NCI-H446 (cell line): ENCODE results near the gene DNAJC1.
"Not testable (repeated sequence)": the region's sequence is repeated elsewhere in the genome, so short reads cannot be mapped to it uniquely, and the experiment has no call there.

ENCODE experiments used
- DNase-seq, 2 experiments: peaks; one replicate each; lab custom pipeline; 2025; lab: John Stamatoyannopoulos, UW

The DNAJC1 gene

DNA sequence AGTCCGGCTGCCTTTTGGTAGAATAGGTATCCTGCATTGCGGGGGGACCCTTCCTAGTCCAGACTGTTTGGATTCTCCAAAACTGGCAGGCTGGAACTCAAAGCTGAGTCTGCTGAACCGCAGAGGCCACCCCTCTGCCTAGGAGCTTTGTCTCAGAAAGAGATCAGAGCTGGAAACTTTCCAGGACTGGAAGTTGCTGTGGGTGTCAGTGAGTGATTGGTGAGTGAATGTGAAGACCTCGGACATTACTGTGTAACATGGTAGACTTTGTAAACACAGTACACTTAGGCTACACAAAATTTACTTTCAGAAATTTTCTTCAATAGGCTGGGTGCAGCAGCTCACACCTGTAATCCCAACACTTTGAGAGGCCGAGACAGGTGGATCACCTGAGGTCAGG lies 103.8 kb downstream of the DNAJC1 start:
- no peak for DNase-seq

DNA sequence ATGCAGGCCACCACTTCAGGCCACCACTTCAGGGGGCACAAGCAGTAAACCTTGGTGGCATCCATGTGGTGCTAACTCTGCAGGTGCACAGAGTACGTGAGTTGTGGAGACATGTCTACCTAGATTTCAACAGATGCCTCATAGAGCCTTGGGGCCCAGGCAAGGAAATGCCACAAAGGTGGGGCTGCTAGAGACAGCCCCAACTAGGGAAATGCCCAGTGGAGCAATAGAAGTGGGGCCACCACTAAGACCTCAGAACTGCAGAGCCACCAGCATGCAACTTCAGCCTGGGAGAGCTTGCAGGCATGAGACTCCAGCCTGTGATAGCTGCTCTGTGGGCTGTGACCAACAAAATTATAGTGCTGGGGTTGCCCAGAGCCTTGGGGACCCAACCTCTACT lies 107.6 kb downstream of the DNAJC1 start:
- no peak for DNase-seq

DNA sequence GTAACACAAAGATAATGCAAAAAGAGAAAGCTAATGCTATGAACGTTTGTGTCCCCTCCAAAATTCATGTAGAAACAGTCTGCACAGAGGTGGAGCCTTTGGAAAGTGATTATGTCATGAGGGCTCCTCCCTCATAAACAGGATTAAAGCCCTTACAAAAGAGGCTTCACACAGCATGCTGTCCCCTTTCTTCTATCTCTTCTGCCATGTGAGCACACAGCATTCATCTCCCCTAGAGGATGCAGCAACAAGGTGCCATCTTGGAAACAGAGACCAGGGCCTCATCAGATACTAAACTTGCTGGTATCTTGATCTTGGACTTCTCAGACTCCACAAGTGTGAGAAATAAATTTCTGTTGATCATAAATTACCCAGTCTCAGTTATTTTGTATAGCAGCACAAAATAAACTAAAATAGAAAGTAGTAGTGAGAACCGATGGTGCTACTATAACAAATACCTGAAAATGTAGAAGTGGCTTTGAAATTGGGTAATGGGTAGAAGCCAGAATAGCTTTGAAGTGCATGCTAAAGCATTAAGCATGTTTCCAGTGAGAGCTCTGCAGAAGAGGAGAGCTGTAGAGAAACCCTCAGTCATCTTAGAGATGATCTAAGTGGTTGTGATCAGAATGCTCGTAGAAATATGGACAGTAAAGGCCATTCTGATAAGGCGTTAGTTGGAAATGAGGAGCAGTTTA lies 108.7 kb downstream of the DNAJC1 start:
- no peak for DNase-seq

DNA sequence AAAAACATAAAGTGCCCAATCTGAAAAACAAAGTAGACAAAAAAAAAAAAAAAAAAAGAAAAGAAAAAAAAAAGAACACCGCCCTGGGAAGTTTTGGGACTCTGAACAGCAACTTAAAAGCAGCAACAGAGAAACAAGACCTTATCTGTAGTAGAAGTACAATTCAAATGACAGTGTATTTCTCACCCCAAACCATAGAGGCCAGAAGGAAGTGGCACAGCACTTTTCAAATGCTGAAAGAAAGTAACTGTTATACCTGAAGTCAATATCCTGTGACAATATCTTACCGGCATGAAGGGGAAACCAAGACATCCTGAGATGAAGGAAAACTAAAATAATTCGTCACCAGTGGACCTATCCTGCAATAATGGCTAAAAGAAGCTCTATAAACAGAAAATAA lies 112.1 kb downstream of the DNAJC1 start:
- no peak for DNase-seq

DNA sequence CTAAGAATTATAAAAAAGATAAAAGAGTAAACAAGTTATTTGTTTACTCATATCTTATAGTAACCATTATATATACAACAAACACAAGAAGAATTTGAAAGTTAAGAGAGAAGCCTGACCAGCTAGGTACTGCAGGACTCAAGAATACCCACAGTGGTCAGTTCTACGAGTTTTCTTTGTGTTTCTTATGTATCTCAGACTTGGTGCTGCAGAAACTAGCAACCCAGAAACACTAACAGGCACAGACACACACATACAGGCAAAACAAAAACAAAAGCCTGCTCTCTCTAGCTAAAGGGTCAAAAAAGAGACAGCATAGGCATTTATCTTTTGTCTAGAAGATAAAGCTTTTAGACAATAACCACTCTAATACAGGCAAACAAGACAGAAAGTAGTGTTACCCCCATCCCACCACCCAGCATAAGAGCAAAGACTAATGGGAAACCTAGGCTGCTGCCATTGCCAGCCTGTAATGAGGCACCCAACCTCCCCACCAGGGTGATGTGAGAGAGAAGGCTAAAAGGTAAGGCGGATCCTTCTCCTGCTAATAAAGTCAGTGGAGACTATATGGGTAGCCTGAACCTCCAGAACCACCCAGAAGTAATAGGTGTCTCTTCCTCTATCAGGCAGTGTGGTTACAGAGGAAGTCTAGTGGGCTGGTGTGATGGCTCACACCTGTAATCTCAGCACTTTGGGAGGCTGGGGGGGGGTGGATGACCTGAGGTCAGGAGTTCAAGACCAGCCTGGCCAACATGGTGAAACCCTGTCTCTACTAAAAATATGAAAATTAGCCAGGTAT lies 113.9 kb downstream of the DNAJC1 start:
- DNase-seq = no peak

DNA sequence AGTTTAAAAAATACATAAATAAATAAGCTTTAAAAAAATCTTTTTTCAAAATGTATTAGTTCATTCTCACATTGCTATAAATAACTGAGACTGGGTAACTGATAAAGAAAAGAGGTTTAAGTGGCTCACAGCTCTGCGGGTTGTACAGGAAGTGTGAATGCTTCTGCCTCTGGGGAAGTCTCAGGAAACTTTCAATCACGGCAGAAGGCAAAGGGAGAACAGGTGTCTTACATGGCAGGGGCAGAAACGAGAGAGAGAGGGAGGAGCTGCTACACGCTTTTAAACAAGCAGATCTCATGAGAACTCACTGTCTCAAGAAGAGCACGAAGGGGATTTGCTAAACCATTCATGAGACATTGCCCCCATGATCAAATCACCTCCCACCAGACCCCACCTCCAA lies 114.6 kb downstream of the DNAJC1 start:
- DNase-seq = no peak

DNA sequence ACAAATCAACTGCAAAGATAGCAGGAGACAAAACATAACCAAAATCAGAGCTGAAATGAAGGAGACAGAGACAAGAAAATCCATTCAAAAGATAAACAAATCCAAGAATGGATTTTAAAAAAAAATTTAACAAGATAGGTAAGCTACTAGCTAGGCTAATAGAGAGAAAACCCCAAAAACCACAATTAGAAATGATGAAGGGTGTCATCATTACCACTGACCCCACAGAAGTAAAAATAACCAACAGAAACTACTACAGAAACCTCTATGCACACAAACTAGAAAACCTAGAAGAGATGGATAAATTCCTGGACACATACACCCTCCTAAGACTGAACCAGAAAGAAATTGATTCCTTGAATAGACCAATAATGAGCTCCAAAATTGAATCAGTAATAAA lies 117.6 kb downstream of the DNAJC1 start:
- DNase-seq = no peak

DNA sequence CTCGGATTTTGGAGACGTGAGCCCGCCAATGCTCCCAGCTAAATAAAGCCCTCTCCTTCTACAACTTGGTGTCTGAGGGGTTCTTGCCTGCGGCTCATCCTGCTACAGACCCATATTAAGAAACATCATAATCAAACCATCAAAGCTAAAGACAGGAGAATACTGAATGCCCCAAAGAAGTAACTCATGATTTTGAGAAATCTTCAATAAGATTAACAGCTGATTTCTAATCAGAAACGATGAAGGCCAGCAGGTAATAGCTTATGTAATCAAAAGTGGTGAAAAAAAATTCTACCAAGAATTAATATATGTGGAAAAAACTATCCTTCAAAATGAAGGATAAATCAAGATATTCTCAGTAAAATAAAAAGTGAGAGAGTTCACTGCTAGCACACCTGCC lies 130.3 kb downstream of the DNAJC1 start:
- no peak for DNase-seq

DNA sequence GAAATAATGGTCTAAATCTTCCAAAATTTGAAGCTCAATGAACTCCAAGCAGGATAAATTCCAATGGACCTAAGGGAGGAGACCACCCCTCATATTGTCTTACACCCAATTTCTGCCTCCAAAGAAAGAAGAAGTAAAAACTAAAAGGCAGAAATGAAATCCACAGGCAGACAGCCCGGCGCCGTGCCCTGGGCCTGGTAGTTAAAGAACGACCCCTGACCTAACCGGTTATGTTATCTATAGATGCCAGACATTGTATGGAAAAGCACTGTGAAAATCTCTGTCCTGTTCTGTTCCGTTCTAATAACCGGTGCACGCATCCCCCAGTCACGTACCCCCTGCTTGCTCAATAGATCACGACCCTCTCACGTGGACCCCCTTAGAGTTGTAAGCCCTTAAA lies 130.8 kb downstream of the DNAJC1 start:
- DNase-seq = not testable (repeated sequence)

DNA sequence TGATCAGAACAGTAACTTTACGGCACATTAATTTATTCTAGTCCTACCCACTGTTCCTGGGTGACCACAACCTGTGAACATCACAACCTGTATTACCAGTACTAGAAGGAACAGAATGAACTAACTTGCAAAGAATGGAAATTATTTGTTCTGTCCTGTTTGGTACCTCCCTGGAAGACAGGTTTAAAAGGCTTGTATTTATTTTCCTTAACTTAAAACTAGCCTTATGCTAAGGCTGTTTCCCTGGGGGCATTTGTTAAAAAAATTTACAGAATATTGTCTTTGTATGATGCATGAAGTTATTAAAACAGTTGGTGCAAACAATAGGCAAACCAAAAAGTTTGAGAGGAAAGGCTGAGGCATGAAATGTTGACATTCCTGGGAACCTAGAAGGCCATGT lies 132.7 kb downstream of the DNAJC1 start:
- DNase-seq = no peak

DNA sequence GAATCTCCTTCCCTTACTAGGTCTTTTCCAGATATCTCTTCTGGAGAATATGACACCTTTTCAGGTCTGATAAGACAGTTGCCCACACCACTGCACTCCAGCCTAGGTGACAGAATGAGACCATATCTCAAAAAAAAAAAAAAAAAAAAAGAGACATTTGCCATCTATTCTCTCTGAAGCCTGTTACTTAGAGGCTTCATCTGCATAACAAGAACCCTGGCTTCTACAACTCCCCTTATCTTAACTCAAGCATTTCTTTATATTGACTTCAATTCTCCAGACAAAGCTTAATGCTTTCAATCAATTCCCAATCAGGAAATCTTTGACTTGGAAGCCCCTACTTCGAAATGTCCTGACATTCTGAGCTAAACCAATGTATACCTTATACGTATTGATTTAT lies 134.4 kb downstream of the DNAJC1 start:
- DNase-seq = not testable (repeated sequence)

DNA sequence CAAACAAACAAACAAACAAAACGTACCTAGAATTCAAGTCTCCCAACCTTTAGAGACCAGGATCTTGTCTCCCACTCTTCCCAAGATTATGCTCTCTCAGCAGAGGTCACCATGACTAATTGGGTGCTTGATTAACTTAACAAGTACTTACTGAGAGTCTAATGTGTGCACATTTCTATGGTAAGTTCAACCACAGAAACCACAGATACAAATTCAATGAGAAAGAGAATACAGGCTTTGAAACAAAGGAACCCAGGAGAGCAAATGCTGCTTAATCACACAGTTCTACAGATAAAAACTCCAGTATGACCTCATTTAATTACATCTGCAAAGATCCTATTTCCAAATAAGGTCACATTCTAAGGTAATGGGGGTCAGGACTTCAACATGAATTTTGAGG lies 142.8 kb downstream of the DNAJC1 start:
- DNase-seq = no peak

DNA sequence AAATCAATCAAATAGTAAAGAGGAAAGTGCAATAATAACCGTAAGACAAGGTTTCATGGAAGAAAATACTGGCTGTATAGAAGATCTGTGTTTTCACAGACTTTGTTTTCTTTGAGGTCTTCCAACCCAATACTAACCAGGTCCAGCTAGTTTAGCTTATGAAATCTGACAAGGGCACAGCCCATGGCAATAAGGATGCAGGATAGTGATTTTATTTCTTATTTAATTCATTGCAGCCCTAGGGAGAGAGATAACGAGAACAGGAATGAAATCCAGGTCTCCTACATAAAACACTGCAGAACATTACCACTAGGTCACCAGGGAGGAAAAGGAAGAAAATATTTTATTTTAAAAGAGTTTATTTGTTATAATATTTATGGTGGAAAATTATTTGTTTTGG lies 145.1 kb downstream of the DNAJC1 start:
- DNase-seq = no peak

DNA sequence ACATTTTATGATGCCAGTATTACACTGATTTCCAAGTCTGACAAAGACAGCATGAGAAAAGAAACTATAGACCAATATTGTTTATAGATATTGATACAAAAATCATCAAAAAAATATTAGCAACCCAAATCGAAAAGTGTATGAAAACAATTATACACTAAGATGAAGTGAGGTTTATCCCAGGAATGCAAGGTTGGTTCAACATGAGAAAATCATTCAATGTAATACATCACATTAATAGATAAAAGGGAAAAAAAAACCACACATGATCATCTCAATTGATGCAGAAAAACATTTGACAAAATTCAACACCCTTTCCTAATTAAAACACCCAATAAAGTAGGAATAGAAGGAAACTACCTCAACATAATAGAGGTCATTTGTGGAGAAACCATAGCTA lies 153.9 kb downstream of the DNAJC1 start:
- DNase-seq = no peak

DNA sequence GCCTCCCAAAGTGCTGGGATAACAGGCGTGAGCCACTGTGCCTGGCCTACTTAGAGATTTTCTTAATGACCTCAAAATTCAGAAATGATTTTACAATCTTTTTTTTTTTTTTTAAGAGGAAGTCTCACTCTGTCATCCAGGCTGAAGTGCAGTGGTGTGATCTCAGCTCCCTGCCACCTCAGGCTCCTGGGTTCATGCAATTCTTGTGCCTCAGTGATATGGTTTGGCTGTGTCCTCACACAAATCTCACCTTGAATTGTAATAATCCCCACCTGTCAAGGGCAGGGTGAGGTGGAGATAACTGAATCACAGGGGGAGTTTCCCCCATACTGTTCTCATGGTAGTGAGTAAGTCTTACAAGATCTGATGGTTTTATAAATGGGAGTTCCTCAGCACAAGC lies 159.9 kb downstream of the DNAJC1 start:
- no peak for DNase-seq

DNA sequence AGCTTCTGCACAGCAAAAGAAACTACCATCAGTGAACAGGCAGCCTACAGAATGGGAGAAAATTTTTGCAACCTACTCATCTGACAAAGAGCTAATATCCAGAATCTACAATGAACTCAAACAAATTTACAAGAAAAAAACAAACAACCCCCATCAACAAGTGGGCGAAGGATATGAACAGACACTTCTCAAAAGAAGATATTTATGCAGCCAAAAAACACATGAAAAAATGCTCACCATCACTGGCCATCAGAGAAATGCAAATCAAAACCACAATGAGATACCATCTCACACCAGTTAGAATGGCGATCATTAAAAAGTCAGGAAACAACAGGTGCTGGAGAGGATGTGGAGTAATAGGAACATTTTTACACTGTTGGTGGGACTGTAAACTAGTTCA lies 162.3 kb downstream of the DNAJC1 start:
- not testable (repeated sequence) for DNase-seq

DNA sequence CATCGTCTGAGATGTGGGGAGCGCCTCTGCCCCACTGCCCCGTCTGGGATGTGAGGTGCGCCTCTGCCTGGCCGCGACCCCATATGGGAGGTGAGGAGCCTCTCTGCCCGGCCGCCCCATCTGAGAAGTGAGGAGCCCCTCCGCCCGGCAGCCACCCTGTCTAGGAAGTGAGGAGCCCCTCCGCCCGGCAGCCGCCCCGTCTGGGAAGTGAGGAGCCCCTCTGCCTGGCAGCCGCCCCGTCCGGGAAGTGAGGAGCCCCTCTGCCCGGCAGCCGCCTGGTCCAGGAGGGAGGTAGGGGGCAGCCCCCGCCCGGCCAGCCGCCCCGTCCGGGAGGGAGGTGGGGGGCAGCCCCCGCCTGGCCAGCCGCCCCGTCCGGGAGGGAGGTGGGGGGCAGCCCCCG lies 166.0 kb downstream of the DNAJC1 start:
- DNase-seq = not testable (repeated sequence)

DNA sequence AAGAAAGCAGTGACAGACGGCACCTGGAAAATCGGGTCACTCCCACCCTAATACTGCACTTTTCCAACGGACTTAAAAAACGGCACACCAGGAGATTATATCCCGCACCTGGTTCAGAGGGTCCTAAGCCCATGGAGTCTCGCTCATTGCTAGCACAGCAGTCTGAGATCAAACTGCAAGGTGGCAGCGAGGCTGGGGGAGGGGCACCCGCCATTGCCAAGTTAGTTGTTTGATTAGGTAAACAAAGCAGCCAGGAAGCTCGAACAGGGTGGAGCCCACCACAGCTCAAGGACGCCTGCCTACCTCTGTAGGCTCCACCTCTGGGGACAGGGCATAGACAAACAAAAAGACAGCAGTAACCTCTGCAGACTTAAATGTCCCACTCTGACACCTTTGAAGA lies 169.0 kb downstream of the DNAJC1 start:
- not testable (repeated sequence) for DNase-seq

DNA sequence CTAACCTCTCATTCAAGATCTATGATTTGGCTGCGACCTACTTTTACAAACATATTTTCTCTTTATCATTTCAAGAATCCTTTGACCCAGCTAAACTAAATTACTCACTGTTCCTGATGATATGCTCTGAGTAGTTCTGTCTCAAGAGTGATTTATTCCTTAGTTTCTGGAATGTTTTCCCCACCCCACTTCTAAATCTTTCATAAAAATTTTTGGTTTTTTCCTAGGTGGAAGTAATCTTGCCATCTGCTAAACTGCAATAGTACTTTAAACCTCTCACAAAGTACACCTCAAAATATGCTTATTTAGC lies 170.8 kb downstream of the DNAJC1 start:
- no peak for DNase-seq

DNA sequence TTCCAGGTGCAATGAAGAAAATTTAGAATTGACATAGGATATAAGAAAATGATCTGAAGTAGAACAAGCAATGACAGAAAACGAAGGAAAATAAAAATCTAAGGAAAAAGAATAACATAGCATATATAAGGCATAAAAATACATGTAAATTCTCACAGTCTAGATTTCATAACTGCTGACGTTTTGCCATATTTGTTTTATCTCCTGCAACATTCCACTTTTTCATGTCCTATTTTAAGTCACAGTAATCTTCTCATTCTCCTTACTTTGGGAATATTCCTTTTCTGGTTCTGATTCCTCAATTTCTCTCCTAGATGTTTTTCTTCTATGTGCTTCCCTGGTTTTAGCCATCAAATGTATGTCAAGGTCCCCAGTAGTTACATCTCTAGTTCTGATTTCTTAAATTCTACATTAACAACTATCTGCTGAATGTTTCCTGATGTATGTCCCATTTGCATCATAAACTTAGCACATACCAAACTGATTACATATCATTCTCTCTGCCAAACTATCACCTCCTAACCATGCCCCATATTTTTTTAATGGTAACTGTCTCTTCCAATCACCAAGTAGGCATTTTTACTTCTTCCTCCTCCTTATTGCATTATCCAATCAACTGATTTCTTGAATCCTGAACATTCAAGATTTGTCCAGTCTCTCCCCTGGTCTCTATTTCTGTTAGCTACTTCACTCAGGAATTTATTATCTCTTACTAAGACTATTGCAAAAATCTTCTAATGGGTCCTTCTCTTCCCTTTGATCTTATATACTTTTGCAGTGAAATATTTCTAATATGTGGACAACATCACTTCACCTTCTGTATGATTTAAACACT lies 171.3 kb downstream of the DNAJC1 start:
- no peak for DNase-seq

DNA sequence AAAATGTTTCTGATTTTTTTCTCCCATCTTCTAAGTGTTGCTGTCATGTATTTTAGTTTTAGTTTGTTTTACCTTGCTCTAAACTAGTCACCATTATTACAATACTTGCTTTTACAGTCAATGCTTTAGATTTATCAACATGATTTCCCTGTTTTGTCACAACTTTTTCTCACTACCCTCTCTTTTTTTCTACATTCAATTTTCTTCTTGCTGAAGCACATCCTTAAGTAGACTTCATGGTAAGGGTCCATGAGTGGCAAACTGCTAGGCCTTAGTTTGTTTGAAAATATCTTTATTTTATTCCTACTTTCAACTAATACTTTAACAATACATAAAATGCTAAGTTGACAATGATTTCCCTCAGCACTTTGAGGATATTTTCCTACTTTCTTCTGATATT lies 173.5 kb downstream of the DNAJC1 start:
- DNase-seq = no peak

DNA sequence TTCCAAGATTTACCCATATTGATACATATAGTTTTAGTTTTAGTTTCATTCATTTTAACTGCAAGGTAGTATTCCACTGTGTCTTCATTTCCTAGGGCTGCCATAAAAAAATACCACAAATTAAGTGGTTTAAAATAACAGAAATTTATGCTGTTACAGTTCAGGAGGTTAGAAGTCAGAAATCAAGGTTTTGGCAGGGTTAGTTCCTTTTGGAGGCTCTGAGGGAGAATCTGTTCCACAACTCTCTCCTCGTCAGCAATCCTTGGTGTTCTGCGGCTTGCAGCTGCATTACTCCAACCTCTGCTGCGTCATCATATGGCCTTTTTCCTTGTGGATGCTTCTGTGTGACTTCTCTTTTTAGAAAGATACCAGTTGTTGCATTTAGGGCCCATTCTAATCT lies 176.2 kb downstream of the DNAJC1 start:
- no peak for DNase-seq

DNA sequence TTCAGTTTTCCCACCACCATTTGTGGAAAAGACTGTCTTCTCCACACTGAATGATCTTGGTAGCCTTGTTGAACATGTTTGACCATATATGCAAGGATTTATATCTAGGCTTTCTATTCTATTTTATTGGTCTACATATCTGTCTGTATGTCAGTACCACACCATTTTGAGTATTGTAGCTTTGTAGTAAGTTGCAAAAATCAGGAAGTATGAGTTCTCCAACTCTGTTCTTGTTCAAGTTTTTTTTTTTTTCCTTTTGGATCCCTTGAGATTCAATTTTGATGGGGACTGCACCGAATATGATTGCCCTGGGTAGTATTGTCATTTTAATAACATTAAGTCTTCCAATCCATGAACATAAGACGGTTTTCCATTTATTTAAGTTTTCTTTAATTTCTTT lies 176.8 kb downstream of the DNAJC1 start:
- no peak for DNase-seq
